ENCODE measurements around the gene KIF5B.
"Not testable (repeated sequence)": the region's sequence is repeated elsewhere in the genome, so short reads cannot be mapped to it uniquely, and the experiment has no call there.

DNA sequence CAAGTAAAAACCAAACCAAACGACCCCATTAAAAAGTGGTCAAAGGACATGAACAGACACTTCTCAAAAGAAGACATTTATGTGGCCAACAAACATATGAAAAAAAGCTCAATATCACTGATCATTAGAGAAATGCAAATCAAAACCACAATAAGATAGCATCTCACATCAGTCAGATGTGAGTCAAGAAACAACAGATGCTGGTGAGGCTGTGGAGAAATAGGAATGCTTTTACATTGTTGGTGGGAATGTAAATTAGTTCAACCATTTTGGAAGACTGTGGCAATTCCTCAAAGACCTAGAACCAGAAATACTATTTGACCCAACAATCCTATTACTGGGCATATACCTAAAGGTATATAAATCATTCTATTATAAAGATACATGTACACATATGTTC is 68.4 kb downstream of the KIF5B start:
- not testable (repeated sequence) for TF ChIP-seq EZH2phosphoT487 (IDR thresholded peaks at IDR 0.05; ENCODE audit: borderline replicate concordance); CTCF (conservative IDR thresholded peaks at IDR 0.05; ENCODE audit: low read length)
